OCI-LY7 (cell line): ENCODE data around the gene EYS. TPM values are rescaled to one million over a fixed set of nuclear protein-coding genes. Genes with fewer than 3 reads are reported as not detected.
"Not testable (repeated sequence)": the region's sequence is repeated elsewhere in the genome, so short reads cannot be mapped to it uniquely, and the experiment has no call there.

Experiments used
- BruUV-seq: library from RNA; stranded (reverse); fragments of 400-500 nt; replicated peaks from 2 replicates; lab custom pipeline; 2021; lab: Mats Ljungman, UMichigan
- CTCF ChIA-PET: fragments of 300-600 bp; sonication (Branson Sonifier 250); formaldehyde crosslinking; loops from one replicate; lab custom pipeline; 2022; ENCODE audit warnings: antibody characterized with exemption; ENCODE audit not compliant: unreplicated experiment; lab: Charles Lee
- POLR2A ChIA-PET: fragments of 300-600 bp; sonication (Branson Sonifier 250); formaldehyde crosslinking; loops from one replicate; lab custom pipeline; 2022; ENCODE audit warnings: antibody characterized with exemption; lab: Charles Lee
- DNase-seq: peaks from one replicate; pipeline ENCODE4 v3.0.0-alpha.2; 2015; ENCODE audit warnings: low spot score
- H2AFZ ChIP-seq: fragments of 200-600 bp; sonication (generic), shearing (Covaris generic); 2 replicates; pipeline ENCODE4 v1.6.1; 2014; ENCODE audit warnings: mild to moderate bottlenecking, antibody characterized with exemption, low read length, moderate library complexity
- H3K27ac ChIP-seq: fragments of 200-600 bp; sonication (generic); 2 replicates; pipeline ENCODE4 v1.5.1; 2014; ENCODE audit warnings: mixed run types, low read depth, mild to moderate bottlenecking, moderate library complexity, low read length, inconsistent platforms; ENCODE audit not compliant: poor library complexity, severe bottlenecking
- H3K36me3 ChIP-seq: fragments of 200-600 bp; sonication (generic); 2 replicates; pipeline ENCODE4 v1.6.1; 2014; ENCODE audit warnings: mild to moderate bottlenecking, antibody characterized with exemption, low read length, moderate library complexity, mixed read lengths; ENCODE audit not compliant: insufficient read depth
- H3K4me1 ChIP-seq: fragments of 200-600 bp; sonication (generic); 2 replicates; pipeline ENCODE4 v1.5.1; 2014; ENCODE audit warnings: mild to moderate bottlenecking, low read length; ENCODE audit not compliant: insufficient read depth, poor library complexity, severe bottlenecking
- H3K4me2 ChIP-seq: fragments of 200-600 bp; sonication (generic); 2 replicates; pipeline ENCODE4 v1.6.1; 2014; ENCODE audit warnings: mild to moderate bottlenecking, low read length
- H3K4me3 ChIP-seq: fragments of 200-600 bp; sonication (generic); 2 replicates; pipeline ENCODE4 v1.5.1; 2014; ENCODE audit warnings: mild to moderate bottlenecking, low read depth, low read length; ENCODE audit not compliant: poor library complexity, severe bottlenecking
- H3K79me2 ChIP-seq: fragments of 200-600 bp; sonication (generic); 2 replicates; pipeline ENCODE4 v1.6.1; 2016; ENCODE audit warnings: low read depth, mild to moderate bottlenecking, low read length, moderate library complexity, mixed read lengths; ENCODE audit not compliant: insufficient read depth
- H3K9me2 ChIP-seq: fragments of 200-600 bp; sonication (generic); 2 replicates; pipeline ENCODE4 v1.6.1; 2016; ENCODE audit warnings: mild to moderate bottlenecking, low read length, mixed read lengths; ENCODE audit not compliant: insufficient read depth
- H3K9me3 ChIP-seq: fragments of 200-600 bp; sonication (generic); 2 replicates; pipeline ENCODE4 v1.6.1; 2014; ENCODE audit warnings: mild to moderate bottlenecking, mixed run types, low read length, mixed read lengths
- H4K20me1 ChIP-seq: fragments of 200-600 bp; sonication (generic); 2 replicates; pipeline ENCODE4 v1.6.1; 2014; ENCODE audit warnings: mild to moderate bottlenecking, antibody characterized with exemption, low read length, moderate library complexity, mixed read lengths; ENCODE audit not compliant: insufficient read depth
- CTCF ChIP-seq: fragments of 200-600 bp; sonication (generic); conservative IDR thresholded peaks from 2 replicates; pipeline ENCODE4 v1.5.1; 2014; ENCODE audit warnings: mild to moderate bottlenecking, antibody characterized with exemption, low read length, moderate library complexity, mixed read lengths
- EZH2phosphoT487 ChIP-seq: fragments of 200-600 bp; sonication (generic); IDR thresholded peaks from 2 replicates; pipeline ENCODE4 v1.6.1; 2018; ENCODE audit warnings: low read depth, borderline replicate concordance, mild to moderate bottlenecking, mixed run types, antibody characterized with exemption, low read length, moderate library complexity, mixed read lengths
- intact Hi-C: fragments of 100-400 bp; cut with micrococcal nuclease; formaldehyde crosslinking; loops from one replicate; pipeline ENCODE4 v1.10.0; 2022; ENCODE audit not compliant: unreplicated experiment
- total RNA-seq, 2 experiments: library from RNA; depleted of rRNA in 1 of 2; stranded (reverse); fragments of >200 nt in 1 of 2; shearing (Covaris generic) in 1 of 2; gene quantifications; 2 replicates each; pipeline ENCODE4 v1.2.3, GENCODE V29; 2014 to 2022

EYS gene
- total RNA-seq, 2 experiments from 2014 or later: not detected

GRCh38 chr6:63940056-63940455 lies 1767.0 kb downstream of the EYS start:
- POLR2A ChIA-PET: interaction anchor here (0.6 kb wide), 1 partner anchor 38 kb away, joined by 3 read pairs; no protein-coding TSS in a partner anchor
- BruUV-seq: no TSS peak
- CTCF ChIA-PET: no interaction called here
- no peaks in the 10 kb centered on the region for H4K20me1 ChIP-seq
- H3K36me3 ChIP-seq: no peaks in the 10 kb centered on the region
- no peaks in the 10 kb centered on the region for H3K79me2 ChIP-seq
- TF ChIP-seq CTCF (no peak), EZH2phosphoT487 (no peak)
- no peaks in the 10 kb centered on the region for H3K4me1 ChIP-seq
- no peak overlapping the region for H3K27ac ChIP-seq
- H3K4me2 ChIP-seq: no peak overlapping the region
- H2AFZ ChIP-seq: no peak overlapping the region
- DNase-seq: no peak
- H3K9me2 ChIP-seq: no peaks in the 10 kb centered on the region
- intact Hi-C loops: no loop called here
- H3K4me3 ChIP-seq: no peak overlapping the region
- H3K9me3 ChIP-seq: no peaks in the 10 kb centered on the region

- H3K36me3 ChIP-seq: no peaks in the 10 kb centered on the region
- intact Hi-C loops: no loop called here
- no peak overlapping the region for H3K27ac ChIP-seq
- H3K79me2 ChIP-seq: no peaks in the 10 kb centered on the region
- no peaks in the 10 kb centered on the region for H4K20me1 ChIP-seq
- no peaks in the 10 kb centered on the region for H3K4me1 ChIP-seq
- CTCF ChIA-PET: no interaction called here
- H2AFZ ChIP-seq: no peak overlapping the region
- no peak overlapping the region for H3K4me3 ChIP-seq
- no peaks in the 10 kb centered on the region for H3K9me2 ChIP-seq
- H3K4me2 ChIP-seq: no peak overlapping the region
- no peak for DNase-seq
- H3K9me3 ChIP-seq: no peaks in the 10 kb centered on the region
- no TSS peak for BruUV-seq
- TF ChIP-seq CTCF: no peak
- TF ChIP-seq EZH2phosphoT487: no peak
- POLR2A ChIA-PET: interaction anchor here (0.6 kb wide), 1 partner anchor 686 kb away, joined by 3 read pairs; no protein-coding TSS in a partner anchor
Measured at GRCh38 chr6:63936399-63936798, 1770.6 kb downstream of the EYS start.

- no peak overlapping the region for H2AFZ ChIP-seq
- intact Hi-C loops: no loop called here
- ChIA-PET CTCF (no interaction called here), POLR2A (no interaction called here)
- H3K36me3 ChIP-seq: no peaks in the 10 kb centered on the region
- H3K9me3 ChIP-seq: no peaks in the 10 kb centered on the region
- DNase-seq: no peak
- no peak overlapping the region for H3K4me2 ChIP-seq
- no peak for TF ChIP-seq CTCF
- no peak for TF ChIP-seq EZH2phosphoT487
- H3K79me2 ChIP-seq: no peaks in the 10 kb centered on the region
- no peaks in the 10 kb centered on the region for H3K4me1 ChIP-seq
- no peak overlapping the region for H3K27ac ChIP-seq
- H4K20me1 ChIP-seq: no peaks in the 10 kb centered on the region
- BruUV-seq: no TSS peak
- H3K4me3 ChIP-seq: no peak overlapping the region
- no peaks in the 10 kb centered on the region for H3K9me2 ChIP-seq
Measured at GRCh38 chr6:63935732-63936131, 1771.3 kb downstream of the EYS start.

- CTCF ChIA-PET, H3K79me2 ChIP-seq, intact Hi-C loops, DNase-seq, H2AFZ ChIP-seq, H3K36me3 ChIP-seq, H4K20me1 ChIP-seq, H3K4me3 ChIP-seq, POLR2A ChIA-PET, H3K9me2 ChIP-seq, H3K4me1 ChIP-seq, H3K27ac ChIP-seq, H3K4me2 ChIP-seq, H3K9me3 ChIP-seq, BruUV-seq: not testable (repeated sequence)
Measured at GRCh38 chr6:63933948-63934347, 1773.1 kb downstream of the EYS start.
